Activated CD4-positive, alpha-beta T cell treated with anti-CD3 and anti-CD28 coated beads, Interleukin-10, Interleukin-2, amounts not matched to agents 100 ng/mL and 50 ng/mL, durations not matched to agents 16 hours and 8 hours (primary cell): Measurements from ENCODE around the gene RRP9.

Source experiments
- DNase-seq: peaks from one replicate; pipeline ENCODE4 v3.0.0-alpha.2; 2020

RRP9 gene

GRCh38 chr3:51896607-51897305, 44.9 kb downstream of the RRP9 start:
- no peak for DNase-seq

- DNase-seq = no peak
Measured at GRCh38 chr3:51894939-51895338, 46.8 kb downstream of the RRP9 start.

DNA sequence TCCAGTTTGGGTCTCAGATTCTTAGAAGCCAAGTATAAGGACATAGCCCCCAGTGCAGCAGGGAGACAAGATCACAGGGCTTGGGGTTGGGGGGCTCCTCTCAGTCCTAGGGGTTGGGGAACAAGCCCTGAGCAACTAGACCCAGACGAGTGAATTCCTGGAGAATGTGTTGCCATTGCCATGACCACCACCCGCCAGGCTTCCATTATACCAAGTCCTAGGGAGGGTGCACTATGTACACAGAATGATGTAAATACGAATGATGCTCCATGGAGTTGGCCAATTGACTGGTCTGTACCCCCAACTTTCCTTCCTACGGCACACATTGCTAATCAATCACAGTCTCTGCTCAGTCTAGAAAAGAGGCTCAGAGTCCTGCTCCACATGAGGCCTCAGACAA, 47.3 kb downstream of the RRP9 start:
- DNase-seq = no peak

GRCh38 chr3:51891242-51892039, 50.3 kb downstream of the RRP9 start:
- DNase-seq = peak; percentile 21

DNA sequence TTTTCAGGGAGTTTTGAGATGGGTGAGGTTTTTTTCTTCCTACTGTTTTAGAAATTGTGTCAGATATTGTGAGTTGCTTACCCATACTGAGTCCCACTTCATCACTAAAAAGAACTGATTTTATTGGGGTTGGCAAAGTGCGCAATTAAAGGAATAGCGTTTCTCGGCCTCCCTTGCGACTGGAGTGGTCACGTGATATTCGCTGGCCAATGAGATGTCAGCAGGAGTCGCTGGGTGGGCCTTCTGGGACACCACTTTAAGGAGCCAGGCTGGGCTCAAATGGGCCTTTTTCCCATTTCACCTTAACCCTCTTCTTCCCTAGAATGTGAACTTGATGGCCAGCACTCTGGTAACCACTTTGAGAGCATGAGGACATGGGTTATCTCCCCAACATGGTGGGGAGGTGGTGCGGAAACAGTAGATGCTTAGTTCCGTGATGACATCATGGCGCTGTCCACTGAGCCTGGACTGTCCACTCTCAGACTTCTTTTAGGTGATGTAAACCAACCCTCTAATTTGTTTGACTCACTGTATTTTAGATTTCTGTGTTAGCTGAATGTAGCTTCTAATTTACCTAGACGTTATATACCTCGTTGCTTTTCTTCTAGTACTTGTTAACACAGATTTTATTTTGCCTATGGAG, 53.1 kb downstream of the RRP9 start:
- no peak for DNase-seq

DNA sequence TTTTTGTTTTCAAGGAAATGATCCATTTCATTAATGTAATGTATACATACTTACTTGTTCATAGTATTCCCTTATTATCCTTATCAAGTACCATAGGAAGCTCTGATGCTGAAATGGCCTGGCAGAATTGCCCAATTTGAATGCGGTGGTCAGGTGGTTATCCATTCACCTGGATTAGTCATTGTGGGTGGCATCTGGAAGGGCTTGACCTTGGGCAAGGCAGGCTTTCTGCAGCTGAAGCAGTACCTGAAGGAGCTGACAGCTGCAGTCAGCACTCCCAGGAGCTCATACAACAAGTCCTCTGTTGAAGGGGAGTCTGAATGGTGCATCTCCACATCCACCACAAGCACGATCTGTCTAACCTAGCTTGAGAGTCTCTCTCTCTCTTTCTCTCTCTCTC, 54.1 kb downstream of the RRP9 start:
- no peak for DNase-seq

GRCh38 chr3:51886447-51886846, 55.3 kb downstream of the RRP9 start:
- DNase-seq = peak; percentile 18
